HEK293T (cell line): ENCODE measurements around the gene NAT8L.

Experiments
- FOXK2 ChIP-seq: fragments of 450-650 bp; IDR thresholded peaks from 2 replicates; pipeline ENCODE4 v1.6.1; 2016; ENCODE audit warnings: mild to moderate bottlenecking
- FOXM1 ChIP-seq: fragments of 450-650 bp; IDR thresholded peaks from 2 replicates; pipeline ENCODE4 v1.6.1; 2017; ENCODE audit warnings: mild to moderate bottlenecking, borderline replicate concordance
- L3MBTL2 ChIP-seq: fragments of 450-650 bp; conservative IDR thresholded peaks from 2 replicates; pipeline ENCODE4 v1.6.1; 2016; ENCODE audit warnings: mild to moderate bottlenecking
- LEF1 ChIP-seq: fragments of 450-650 bp; IDR thresholded peaks from 2 replicates; pipeline ENCODE4 v1.6.1; 2017; ENCODE audit warnings: mild to moderate bottlenecking, borderline replicate concordance
- PKNOX1 ChIP-seq: fragments of 450-650 bp; IDR thresholded peaks from 2 replicates; pipeline ENCODE4 v1.6.1; 2016
- TARDBP ChIP-seq: fragments of 450-650 bp; IDR thresholded peaks from 2 replicates; pipeline ENCODE4 v1.6.1; 2016

- TF ChIP-seq L3MBTL2: no peak
- no peak for TF ChIP-seq TARDBP
- TF ChIP-seq FOXK2: no peak
- TF ChIP-seq LEF1: no peak
- TF ChIP-seq FOXM1: no peak
- no peak for TF ChIP-seq PKNOX1
These were observed 19.9 kb downstream of the NAT8L start for GRCh38 chr4:2079006-2079405.
